LNCaP clone FGC (cell line): ENCODE results near the gene EVI5L.
A peak's percentile ranks its signal among the peaks of the same experiment; 100 is the strongest.

Experiments
- DNase-seq: peaks from one replicate; pipeline ENCODE4 v3.0.0-alpha.2; 2011; ENCODE audit warnings: low read depth
- H3K4me3 ChIP-seq: 2 replicates; pipeline ENCODE4 v1.5.1; 2011; ENCODE audit warnings: mild to moderate bottlenecking, low read depth, low read length, control low read depth
- CTCF ChIP-seq: IDR thresholded peaks from 2 replicates; pipeline ENCODE4 v1.5.1; 2012; ENCODE audit warnings: mild to moderate bottlenecking; ENCODE audit not compliant: control insufficient read depth, insufficient read depth; ENCODE audit errors: extremely low read depth

EVI5L gene

GRCh38 chr19:7829561-7830271 is at the start of gene EVI5L:
Gene EVI5L, plus strand, starts transcription at chr19:7830218. Its CDS starts 16,325 bp downstream, at chr19:7846543.
- DNase-seq, result peak; percentile 100
- H3K4me3 ChIP-seq, result peak within 1 kb of the TSS; percentile 61
- no peak for TF ChIP-seq CTCF

GRCh38 chr19:7781157-7781556 is 48.9 kb upstream of the EVI5L start:
- no peak for DNase-seq
- no peak for TF ChIP-seq CTCF

GRCh38 chr19:7783991-7784423 is 46.0 kb upstream of the EVI5L start:
- no peak for DNase-seq
- H3K4me3 ChIP-seq, result no peak overlapping the region
- no peak for TF ChIP-seq CTCF

More at GRCh38 chr19:7781157-7781556, 48.9 kb upstream of the EVI5L start:
- no peak overlapping the region for H3K4me3 ChIP-seq

- H3K4me3 ChIP-seq, result no peak overlapping the region
- DNase-seq, result no peak
- TF ChIP-seq CTCF, result no peak
Measured at GRCh38 chr19:7784856-7785255, 45.2 kb upstream of the EVI5L start.

- DNase-seq, result no peak
- TF ChIP-seq CTCF, result no peak
- no peak overlapping the region for H3K4me3 ChIP-seq
Measured at GRCh38 chr19:7787141-7787540, 42.9 kb upstream of the EVI5L start.

- DNase-seq, result no peak
- TF ChIP-seq CTCF, result no peak
- H3K4me3 ChIP-seq, result no peak overlapping the region
Measured at GRCh38 chr19:7787602-7788177, 42.3 kb upstream of the EVI5L start.
